ENCODE results near the gene CRYGB.
A peak's percentile ranks its signal among the peaks of the same experiment; 100 is the strongest.
"Not testable (repeated sequence)": the region's sequence is repeated elsewhere in the genome, so short reads cannot be mapped to it uniquely, and the experiment has no call there.

CRYGB gene

GRCh38 chr2:208103616-208104015 lies 42.3 kb downstream of the CRYGB start:
- Histone ChIP-seq H3K79me2 (ENCODE audit: low read length) (no peaks in the 10 kb centered on the region), H3K9ac (ENCODE audit: low read length) (no peak overlapping the region), H3K4me2 (ENCODE audit: low read depth, low read length) (no peak overlapping the region), H3K4me3 (ENCODE audit: low read length) (no peak overlapping the region), H3F3A (ENCODE audit: insufficient read depth, low read length) (no peaks in the 10 kb centered on the region), H3K27ac (ENCODE audit: low read length) (no peak overlapping the region), H3K27me3 (replicated peaks; ENCODE audit: insufficient read depth, low read length) (no peaks in the 10 kb centered on the region), H2AFZ (ENCODE audit: low read length) (no peak overlapping the region), H3K9me3 (replicated peaks; ENCODE audit: insufficient read depth, low read length) (no peaks in the 10 kb centered on the region), H4K20me1 (ENCODE audit: insufficient read depth, low read length) (no peaks in the 10 kb centered on the region), H3K9me2 (replicated peaks; ENCODE audit: insufficient read depth, low read length) (no peaks in the 10 kb centered on the region), H3K4me1 (ENCODE audit: low read length) (no peaks in the 10 kb centered on the region), H3K36me3 (replicated peaks; ENCODE audit: insufficient read depth, low read length) (no peaks in the 10 kb centered on the region)
- no peak for DNase-seq
- TF ChIP-seq, protein P1, sequence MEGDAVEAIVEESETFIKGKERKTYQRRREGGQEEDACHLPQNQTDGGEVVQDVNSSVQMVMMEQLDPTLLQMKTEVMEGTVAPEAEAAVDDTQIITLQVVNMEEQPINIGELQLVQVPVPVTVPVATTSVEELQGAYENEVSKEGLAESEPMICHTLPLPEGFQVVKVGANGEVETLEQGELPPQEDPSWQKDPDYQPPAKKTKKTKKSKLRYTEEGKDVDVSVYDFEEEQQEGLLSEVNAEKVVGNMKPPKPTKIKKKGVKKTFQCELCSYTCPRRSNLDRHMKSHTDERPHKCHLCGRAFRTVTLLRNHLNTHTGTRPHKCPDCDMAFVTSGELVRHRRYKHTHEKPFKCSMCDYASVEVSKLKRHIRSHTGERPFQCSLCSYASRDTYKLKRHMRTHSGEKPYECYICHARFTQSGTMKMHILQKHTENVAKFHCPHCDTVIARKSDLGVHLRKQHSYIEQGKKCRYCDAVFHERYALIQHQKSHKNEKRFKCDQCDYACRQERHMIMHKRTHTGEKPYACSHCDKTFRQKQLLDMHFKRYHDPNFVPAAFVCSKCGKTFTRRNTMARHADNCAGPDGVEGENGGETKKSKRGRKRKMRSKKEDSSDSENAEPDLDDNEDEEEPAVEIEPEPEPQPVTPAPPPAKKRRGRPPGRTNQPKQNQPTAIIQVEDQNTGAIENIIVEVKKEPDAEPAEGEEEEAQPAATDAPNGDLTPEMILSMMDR (IDR thresholded peaks at IDR 0.05; ENCODE audit: low read length), result no peak
- TF ChIP-seq EZH2phosphoT487 (IDR thresholded peaks at IDR 0.05; ENCODE audit: low read length) (no peak), EZH2 (optimal IDR thresholded peaks at IDR 0.05; ENCODE audit: low read depth, low read length) (no peak)

GRCh38 chr2:208101716-208102631 lies 44.0 kb downstream of the CRYGB start:
- Histone ChIP-seq H3K79me2 (ENCODE audit: low read length) (no peaks in the 10 kb centered on the region), H2AFZ (ENCODE audit: low read length) (no peak overlapping the region), H3K9me2 (replicated peaks; ENCODE audit: insufficient read depth, low read length) (no peaks in the 10 kb centered on the region), H3K4me1 (ENCODE audit: low read length) (no peaks in the 10 kb centered on the region), H3K27me3 (replicated peaks; ENCODE audit: insufficient read depth, low read length) (no peaks in the 10 kb centered on the region), H3K4me2 (ENCODE audit: low read depth, low read length) (no peak overlapping the region), H3K4me3 (ENCODE audit: low read length) (no peak overlapping the region), H3F3A (ENCODE audit: insufficient read depth, low read length) (no peaks in the 10 kb centered on the region), H3K27ac (ENCODE audit: low read length) (no peak overlapping the region), H3K9me3 (replicated peaks; ENCODE audit: insufficient read depth, low read length) (no peaks in the 10 kb centered on the region), H3K9ac (ENCODE audit: low read length) (no peak overlapping the region), H3K36me3 (replicated peaks; ENCODE audit: insufficient read depth, low read length) (no peaks in the 10 kb centered on the region), H4K20me1 (ENCODE audit: insufficient read depth, low read length) (no peaks in the 10 kb centered on the region)
- DNase-seq, result no peak
- TF ChIP-seq, protein P1 (IDR thresholded peaks at IDR 0.05; ENCODE audit: low read length), result 0 out of 2 replicates have a peak, but pooled peaks have one; percentile 15
- TF ChIP-seq EZH2phosphoT487 (IDR thresholded peaks at IDR 0.05; ENCODE audit: low read length), result no peak

GRCh38 chr2:208099682-208100470 lies 46.1 kb downstream of the CRYGB start:
- Histone ChIP-seq H3F3A (ENCODE audit: insufficient read depth, low read length) (no peaks in the 10 kb centered on the region), H3K4me1 (ENCODE audit: low read length) (no peaks in the 10 kb centered on the region), H3K4me2 (ENCODE audit: low read depth, low read length) (no peak overlapping the region), H2AFZ (ENCODE audit: low read length) (no peak overlapping the region), H3K36me3 (replicated peaks; ENCODE audit: insufficient read depth, low read length) (no peaks in the 10 kb centered on the region), H4K20me1 (ENCODE audit: insufficient read depth, low read length) (no peaks in the 10 kb centered on the region), H3K9ac (ENCODE audit: low read length) (no peak overlapping the region), H3K9me2 (replicated peaks; ENCODE audit: insufficient read depth, low read length) (no peaks in the 10 kb centered on the region), H3K27me3 (replicated peaks; ENCODE audit: insufficient read depth, low read length) (no peaks in the 10 kb centered on the region), H3K9me3 (replicated peaks; ENCODE audit: insufficient read depth, low read length) (no peaks in the 10 kb centered on the region), H3K4me3 (ENCODE audit: low read length) (no peak overlapping the region), H3K27ac (ENCODE audit: low read length) (no peak overlapping the region), H3K79me2 (ENCODE audit: low read length) (no peaks in the 10 kb centered on the region)
- DNase-seq, result no peak
- no peak for TF ChIP-seq EZH2 (optimal IDR thresholded peaks at IDR 0.05; ENCODE audit: low read depth, low read length)
- no peak for TF ChIP-seq EZH2phosphoT487 (IDR thresholded peaks at IDR 0.05; ENCODE audit: low read length)
- TF ChIP-seq, protein P1 (IDR thresholded peaks at IDR 0.05; ENCODE audit: low read length), result no peak

DNA sequence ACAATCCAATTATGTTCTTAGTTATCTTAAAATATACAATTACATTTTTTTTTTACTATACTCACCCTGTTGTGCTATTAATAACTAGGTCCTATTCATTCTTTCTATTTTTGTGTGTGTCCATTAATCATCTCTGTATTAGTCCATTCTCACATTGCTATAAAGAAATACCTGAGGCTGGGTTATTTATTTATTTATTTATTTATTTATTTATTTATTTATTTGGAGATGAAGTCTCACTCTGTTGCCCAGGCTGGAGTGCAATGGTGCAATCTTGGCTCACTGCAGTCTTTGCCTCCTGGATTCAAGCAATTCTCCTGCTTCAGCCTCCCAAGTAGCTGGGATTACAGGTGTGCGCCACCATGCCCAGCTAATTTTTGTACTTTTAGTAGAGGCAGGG lies 47.3 kb downstream of the CRYGB start:
- DNase-seq; H3F3A ChIP-seq (ENCODE audit: insufficient read depth, low read length); H3K4me2 ChIP-seq (ENCODE audit: low read depth, low read length); H3K36me3 ChIP-seq (replicated peaks; ENCODE audit: insufficient read depth, low read length); H3K9me3 ChIP-seq (replicated peaks; ENCODE audit: insufficient read depth, low read length); H3K27ac ChIP-seq (ENCODE audit: low read length); H3K79me2 ChIP-seq (ENCODE audit: low read length); H3K9me2 ChIP-seq (replicated peaks; ENCODE audit: insufficient read depth, low read length); H2AFZ ChIP-seq (ENCODE audit: low read length); H3K9ac ChIP-seq (ENCODE audit: low read length); H4K20me1 ChIP-seq (ENCODE audit: insufficient read depth, low read length); H3K4me1 ChIP-seq (ENCODE audit: low read length); H3K27me3 ChIP-seq (replicated peaks; ENCODE audit: insufficient read depth, low read length); H3K4me3 ChIP-seq (ENCODE audit: low read length): not testable (repeated sequence)

Data from MM.1S (cell line).